Panc1 (cell line): Measurements from ENCODE around the gene PIGK. TPM values are rescaled to one million over a fixed set of nuclear protein-coding genes. Genes with fewer than 3 reads are reported as not detected.

Experiments
- ATAC-seq: fragments of 200-7000 bp; cut with Tn5 transposase; 2 replicates; pipeline ENCODE4 v1.9.1; 2020; ENCODE audit warnings: mild to moderate bottlenecking, moderate library complexity
- BruUV-seq: library from RNA; stranded (reverse); fragments of 400-500 nt; replicated peaks from 2 replicates; lab custom pipeline; 2021; lab: Mats Ljungman, UMichigan
- CTCF ChIA-PET: fragments of 300-600 bp; sonication (Branson Sonifier 250); formaldehyde crosslinking; loops from one replicate; lab custom pipeline; 2022; ENCODE audit warnings: antibody characterized with exemption; lab: Charles Lee
- POLR2A ChIA-PET: fragments of 300-600 bp; sonication (Branson Sonifier 250); formaldehyde crosslinking; loops from one replicate; lab custom pipeline; 2022; ENCODE audit warnings: antibody characterized with exemption; lab: Charles Lee
- DNase-seq: peaks from one replicate; pipeline ENCODE4 v3.0.0-alpha.2; 2010; ENCODE audit warnings: low read depth, low spot score
- H3K27ac ChIP-seq: 2 replicates; pipeline ENCODE4 v1.5.1; 2011; ENCODE audit warnings: mild to moderate bottlenecking, low read length, inconsistent platforms
- H3K27me3 ChIP-seq: fragments of 200-500 bp; sonication (Bioruptor generic); 2 replicates; pipeline ENCODE4 v1.6.0; 2014; ENCODE audit warnings: low read length, inconsistent platforms; ENCODE audit not compliant: control insufficient read depth, insufficient read depth
- H3K36me3 ChIP-seq: fragments of 200-500 bp; sonication (Bioruptor generic); 2 replicates; pipeline ENCODE4 v1.5.1; 2014; ENCODE audit warnings: inconsistent platforms, mild to moderate bottlenecking, low read length, moderate library complexity; ENCODE audit not compliant: control insufficient read depth, insufficient read depth
- H3K4me1 ChIP-seq: 2 replicates; pipeline ENCODE4 v1.5.1; 2011; ENCODE audit warnings: inconsistent platforms, mild to moderate bottlenecking, low read length, moderate library complexity; ENCODE audit not compliant: control insufficient read depth, insufficient read depth
- H3K4me3 ChIP-seq, 2 experiments: 2 replicates each; pipeline ENCODE4 v1.5.1; 2011 to 2012; ENCODE audit warnings: low read depth in 2 of 2, low read length in 2 of 2, mild to moderate bottlenecking in 2 of 2, inconsistent platforms in 1 of 2, moderate library complexity in 1 of 2
- H3K9me3 ChIP-seq: fragments of 200-500 bp; sonication (Bioruptor generic); 2 replicates; pipeline ENCODE4 v1.5.1; 2014; ENCODE audit warnings: low read depth, mild to moderate bottlenecking, inconsistent platforms, low read length, moderate library complexity; ENCODE audit not compliant: control insufficient read depth, insufficient read depth
- CTCF ChIP-seq: fragments of 450-650 bp; IDR thresholded peaks from 2 replicates; pipeline ENCODE4 v1.5.1; 2017; ENCODE audit warnings: mild to moderate bottlenecking
- POLR2AphosphoS5 ChIP-seq: IDR thresholded peaks from 2 replicates; pipeline ENCODE4 v1.6.1; 2012; ENCODE audit warnings: mild to moderate bottlenecking, low read depth, low read length, moderate library complexity
- SIN3A ChIP-seq: IDR thresholded peaks from 2 replicates; pipeline ENCODE4 v1.6.1; 2012; ENCODE audit warnings: low read depth, mild to moderate bottlenecking, low read length, moderate library complexity, borderline replicate concordance; ENCODE audit not compliant: insufficient read depth
- TCF7L2 ChIP-seq: IDR thresholded peaks from 2 replicates; pipeline ENCODE4 v1.6.1; 2011; ENCODE audit warnings: mild to moderate bottlenecking, low read depth, low read length, inconsistent platforms
- in situ Hi-C: cut with HindIII; loops from 2 replicates; pipeline ENCODE4 v1.10.0; 2016; ENCODE audit warnings: low sequenced_read_pairs, low pct_unique_long_range_greater_than_20kb
- intact Hi-C: fragments of 100-400 bp; cut with micrococcal nuclease; formaldehyde crosslinking; loops from one replicate; pipeline ENCODE4 v1.10.0; 2022; ENCODE audit not compliant: unreplicated experiment
- total RNA-seq: library from RNA; stranded (reverse); gene quantifications from one replicate; pipeline ENCODE4 v1.2.1, GENCODE V29; 2021; ENCODE audit not compliant: unreplicated experiment
- TF ChIP-seq, protein P1 (sequence below), 2 experiments: IDR thresholded peaks; 2 replicates each; pipeline ENCODE4 v1.6.1; 2011 to 2012; ENCODE audit warnings: low read depth in 2 of 2, control low read depth in 1 of 2, low read length in 1 of 2, mild to moderate bottlenecking in 1 of 2, moderate library complexity in 1 of 2; ENCODE audit not compliant: insufficient read depth in 1 of 2

PIGK gene
- total RNA-seq, 1 experiment from 2014 or later = 26.8 TPM

- POLR2A ChIA-PET = no interaction called here
- intact Hi-C loops (no loop called here), in situ Hi-C loops (no loop called here)
- Histone ChIP-seq H3K27ac (no peak overlapping the region), H3K27me3 (no peaks in the 10 kb centered on the region), H3K4me3 (no peak overlapping the region), H3K9me3 (no peaks in the 10 kb centered on the region), H3K4me1 (no peaks in the 10 kb centered on the region), H3K36me3 (no peaks in the 10 kb centered on the region)
- ATAC-seq = no peak
- CTCF ChIA-PET = no interaction called here
- BruUV-seq = no TSS peak
- no peak for DNase-seq
- TF ChIP-seq TCF7L2 (no peak), SIN3A (no peak), CTCF (no peak), POLR2AphosphoS5 (no peak)
- TF ChIP-seq, protein P1, sequence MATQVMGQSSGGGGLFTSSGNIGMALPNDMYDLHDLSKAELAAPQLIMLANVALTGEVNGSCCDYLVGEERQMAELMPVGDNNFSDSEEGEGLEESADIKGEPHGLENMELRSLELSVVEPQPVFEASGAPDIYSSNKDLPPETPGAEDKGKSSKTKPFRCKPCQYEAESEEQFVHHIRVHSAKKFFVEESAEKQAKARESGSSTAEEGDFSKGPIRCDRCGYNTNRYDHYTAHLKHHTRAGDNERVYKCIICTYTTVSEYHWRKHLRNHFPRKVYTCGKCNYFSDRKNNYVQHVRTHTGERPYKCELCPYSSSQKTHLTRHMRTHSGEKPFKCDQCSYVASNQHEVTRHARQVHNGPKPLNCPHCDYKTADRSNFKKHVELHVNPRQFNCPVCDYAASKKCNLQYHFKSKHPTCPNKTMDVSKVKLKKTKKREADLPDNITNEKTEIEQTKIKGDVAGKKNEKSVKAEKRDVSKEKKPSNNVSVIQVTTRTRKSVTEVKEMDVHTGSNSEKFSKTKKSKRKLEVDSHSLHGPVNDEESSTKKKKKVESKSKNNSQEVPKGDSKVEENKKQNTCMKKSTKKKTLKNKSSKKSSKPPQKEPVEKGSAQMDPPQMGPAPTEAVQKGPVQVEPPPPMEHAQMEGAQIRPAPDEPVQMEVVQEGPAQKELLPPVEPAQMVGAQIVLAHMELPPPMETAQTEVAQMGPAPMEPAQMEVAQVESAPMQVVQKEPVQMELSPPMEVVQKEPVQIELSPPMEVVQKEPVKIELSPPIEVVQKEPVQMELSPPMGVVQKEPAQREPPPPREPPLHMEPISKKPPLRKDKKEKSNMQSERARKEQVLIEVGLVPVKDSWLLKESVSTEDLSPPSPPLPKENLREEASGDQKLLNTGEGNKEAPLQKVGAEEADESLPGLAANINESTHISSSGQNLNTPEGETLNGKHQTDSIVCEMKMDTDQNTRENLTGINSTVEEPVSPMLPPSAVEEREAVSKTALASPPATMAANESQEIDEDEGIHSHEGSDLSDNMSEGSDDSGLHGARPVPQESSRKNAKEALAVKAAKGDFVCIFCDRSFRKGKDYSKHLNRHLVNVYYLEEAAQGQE (IDR thresholded peaks at IDR 0.05; ENCODE audit: insufficient read depth in 1 of 2, low read depth in 2 of 2, low read length in 1 of 2) = no peak
Measured at GRCh38 chr1:77118712-77119111, 100.5 kb downstream of the PIGK start.

- Histone ChIP-seq H3K9me3 (no peaks in the 10 kb centered on the region), H3K27ac (no peak overlapping the region), H3K27me3 (no peaks in the 10 kb centered on the region), H3K36me3 (no peaks in the 10 kb centered on the region), H3K4me3 (no peak overlapping the region), H3K4me1 (no peaks in the 10 kb centered on the region)
- no peak for DNase-seq
- CTCF ChIA-PET = no interaction called here
- no peak for ATAC-seq
- intact Hi-C loops (no loop called here), in situ Hi-C loops (no loop called here)
- POLR2A ChIA-PET = no interaction called here
- no TSS peak for BruUV-seq
- TF ChIP-seq SIN3A = no peak
- TF ChIP-seq TCF7L2 = no peak
- no peak for TF ChIP-seq POLR2AphosphoS5
Measured at GRCh38 chr1:77104672-77105071, 114.6 kb downstream of the PIGK start.

DNA sequence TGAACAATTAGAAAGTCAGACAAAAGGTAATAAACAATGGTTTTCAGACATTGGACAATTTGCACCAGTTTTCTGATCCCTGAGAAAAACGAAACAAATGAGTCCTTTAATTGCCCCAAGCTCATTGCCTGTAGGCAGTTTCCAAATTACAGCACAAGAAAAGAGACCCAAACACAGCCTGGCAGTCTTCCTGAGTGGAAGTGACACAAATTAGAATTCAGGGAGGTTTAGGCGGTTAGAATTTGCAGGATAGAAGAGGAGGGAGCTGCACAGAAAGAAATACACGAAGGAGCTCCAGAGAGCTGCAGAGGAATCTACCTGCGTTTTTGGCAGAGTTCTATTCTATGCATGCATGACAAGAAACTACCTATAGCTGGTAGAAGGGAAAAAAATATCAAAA lies 115.7 kb downstream of the PIGK start:
- H3K27ac ChIP-seq = no peak overlapping the region
- H3K9me3 ChIP-seq = no peaks in the 10 kb centered on the region
- ChIA-PET CTCF (no interaction called here), POLR2A (no interaction called here)
- no TSS peak for BruUV-seq
- in situ Hi-C loops = no loop called here
- intact Hi-C loops = no loop called here
- no peaks in the 10 kb centered on the region for H3K27me3 ChIP-seq
- H3K4me3 ChIP-seq = no peak overlapping the region
- H3K36me3 ChIP-seq = no peaks in the 10 kb centered on the region
- ATAC-seq (no peak), DNase-seq (no peak)
- no peaks in the 10 kb centered on the region for H3K4me1 ChIP-seq
- TF ChIP-seq POLR2AphosphoS5 (no peak), CTCF (no peak), TCF7L2 (no peak), SIN3A (no peak)
- TF ChIP-seq, protein P1 (IDR thresholded peaks at IDR 0.05; ENCODE audit: insufficient read depth in 1 of 2, low read depth in 2 of 2, low read length in 1 of 2) = no peak
